GM18519 (cell line): ENCODE data around the gene LRIF1.
"Not testable (repeated sequence)": the region's sequence is repeated elsewhere in the genome, so short reads cannot be mapped to it uniquely, and the experiment has no call there.

Source experiments
- ATAC-seq: cut with Tn5 transposase; IDR thresholded peaks from one replicate; pipeline ENCODE4 v1.9.1; 2021; ENCODE audit warnings: mild to moderate bottlenecking, moderate library complexity; ENCODE audit not compliant: unreplicated experiment, low FRiP score

The LRIF1 gene

GRCh38 chr1:110963691-110964454 lies at the start of gene LRIF1:
TSS of gene LRIF1 (minus strand) at chr1:110963922. CDS start at chr1:110963688, 234 bp downstream.
- peak; percentile 97 for ATAC-seq

DNA sequence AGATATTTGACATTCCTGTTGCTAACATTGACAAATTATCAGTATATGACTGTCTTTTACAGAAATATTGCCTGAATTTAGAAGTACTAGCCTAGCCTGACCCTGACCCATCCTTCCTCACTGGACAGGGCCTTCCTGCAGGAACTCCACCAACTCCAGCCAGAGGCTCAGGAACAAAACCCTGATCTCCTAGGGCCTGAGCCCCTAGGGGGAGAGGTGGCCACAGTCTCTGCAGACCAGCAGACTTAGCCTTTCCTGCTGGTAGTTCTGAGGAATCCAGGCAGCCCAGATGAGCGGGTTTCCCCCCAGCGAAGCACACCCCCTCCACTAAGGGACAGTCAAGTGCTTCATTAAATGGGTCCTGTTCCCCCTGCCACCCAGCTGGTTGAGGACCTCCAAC lies 44.3 kb upstream of the LRIF1 start:
- ATAC-seq, result no peak

DNA sequence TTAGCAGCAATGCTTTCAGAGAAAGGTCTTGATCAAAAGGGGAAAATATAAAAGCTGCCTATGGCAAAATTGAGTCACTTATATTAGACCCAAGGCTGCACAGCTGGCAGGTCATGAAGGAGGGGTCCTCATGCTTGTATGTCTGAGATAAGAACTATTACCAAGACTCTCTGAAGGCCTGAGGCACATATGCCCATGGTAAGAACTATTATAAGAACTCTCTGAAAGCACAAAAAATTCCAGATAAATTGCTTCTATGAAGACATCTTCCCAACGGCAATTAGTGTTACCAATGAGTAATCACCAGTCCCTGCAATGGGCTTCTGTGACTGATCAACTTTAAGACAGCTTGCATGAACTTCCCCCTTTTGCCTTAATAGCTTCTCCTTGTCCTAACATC lies 42.8 kb upstream of the LRIF1 start:
- ATAC-seq, result no peak

GRCh38 chr1:110999607-111000006 lies 35.9 kb upstream of the LRIF1 start:
- ATAC-seq, result not testable (repeated sequence)

DNA sequence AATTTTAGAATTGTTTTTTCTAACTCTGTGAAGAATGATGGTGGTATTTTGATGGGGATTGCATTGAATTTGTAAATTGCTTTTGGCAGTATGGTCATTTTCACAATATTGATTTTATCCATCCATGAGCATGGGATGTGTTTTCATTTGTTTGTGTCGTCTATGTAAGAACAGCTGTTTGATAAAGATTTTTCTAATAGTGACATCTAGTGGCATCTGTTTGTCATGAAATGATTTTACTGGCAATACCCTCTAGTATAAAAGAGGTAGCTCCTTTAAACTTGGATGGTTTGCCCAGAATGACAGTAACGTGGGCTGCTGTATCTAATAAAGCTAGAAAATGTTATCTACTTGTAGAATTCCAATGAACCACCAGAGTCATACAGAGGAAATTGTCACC lies 28.6 kb upstream of the LRIF1 start:
- ATAC-seq, result not testable (repeated sequence)

DNA sequence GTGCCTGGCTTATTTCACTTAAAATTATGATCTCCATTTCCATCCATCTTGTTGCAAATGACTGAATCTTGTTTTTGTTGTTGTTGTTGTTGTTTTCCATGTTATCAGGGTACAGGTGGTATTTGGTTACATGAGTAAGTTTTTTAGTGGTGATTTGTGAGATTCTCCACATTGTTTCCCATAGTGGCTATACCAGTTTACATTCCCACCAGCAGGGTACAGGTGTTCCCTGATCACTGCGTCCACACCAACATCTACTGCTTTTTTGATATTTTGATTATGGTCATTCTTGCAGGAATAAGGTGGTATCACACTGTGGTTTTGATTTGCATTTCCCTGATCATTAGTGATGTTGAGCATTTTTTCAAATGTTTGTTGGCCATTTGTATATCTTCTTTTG lies 27.6 kb upstream of the LRIF1 start:
- not testable (repeated sequence) for ATAC-seq

- ATAC-seq, result no peak
Measured at GRCh38 chr1:110990541-110990940, 26.8 kb upstream of the LRIF1 start.

GRCh38 chr1:110986407-110986891 lies 22.7 kb upstream of the LRIF1 start:
- no peak for ATAC-seq

- no peak for ATAC-seq
Measured at GRCh38 chr1:110982320-110982719, 18.6 kb upstream of the LRIF1 start.

DNA sequence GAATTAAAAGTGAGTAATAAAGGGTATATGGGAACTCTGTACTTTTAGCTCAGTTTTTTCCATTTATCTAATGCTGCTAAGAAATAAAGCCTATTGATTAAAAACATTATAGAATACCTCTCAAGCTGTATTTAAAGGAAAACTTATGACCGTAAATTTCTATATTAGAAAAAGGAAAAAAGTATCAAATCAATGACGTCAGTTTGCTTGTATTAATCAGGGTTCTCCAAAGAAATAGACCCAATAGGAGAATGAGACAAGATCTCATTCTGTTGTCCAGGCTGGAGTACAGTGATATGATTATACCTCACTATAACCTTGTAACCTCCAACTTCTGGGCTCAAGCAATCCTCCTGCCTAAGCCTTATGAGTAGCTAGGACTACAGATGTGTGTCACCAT lies 15.4 kb upstream of the LRIF1 start:
- no peak for ATAC-seq

- ATAC-seq, result no peak
Measured at GRCh38 chr1:110976089-110976488, 12.4 kb upstream of the LRIF1 start.

DNA sequence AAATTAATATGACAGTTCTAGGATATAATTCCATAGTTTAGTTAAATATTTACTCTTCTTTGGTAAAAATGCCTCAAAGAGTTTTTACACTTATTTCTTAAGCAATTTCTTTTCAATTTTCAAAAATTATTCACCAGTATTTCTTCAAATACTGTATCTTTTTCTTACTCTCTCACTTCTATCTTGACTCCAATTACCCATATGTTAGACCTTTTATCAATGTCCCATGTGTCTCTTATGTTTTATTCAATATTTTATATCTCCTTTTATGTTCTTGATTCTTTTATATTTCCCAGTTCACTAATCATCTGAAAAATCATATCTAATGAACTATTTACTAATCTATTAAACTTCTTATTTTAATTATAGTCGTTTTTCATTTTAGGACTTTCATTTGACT lies 11.5 kb upstream of the LRIF1 start:
- ATAC-seq, result no peak

DNA sequence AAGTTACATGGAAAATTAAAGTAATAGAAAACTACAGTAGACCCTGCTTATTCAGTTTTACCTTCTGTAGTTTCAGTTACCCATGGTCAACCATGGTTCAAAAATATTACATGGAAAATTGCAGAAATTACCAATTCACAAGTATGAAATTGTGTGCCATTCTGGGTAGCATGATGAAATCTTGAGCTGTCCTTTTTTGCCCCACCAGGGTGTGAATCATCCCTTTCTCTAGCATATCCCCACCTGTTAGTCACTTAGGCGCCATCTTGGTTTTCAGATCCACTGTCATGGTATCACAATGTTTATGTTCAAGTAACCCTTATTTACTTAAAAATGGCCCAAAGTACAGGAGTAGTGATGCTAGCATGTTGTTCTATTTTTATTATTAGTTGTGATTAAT lies 3.5 kb upstream of the LRIF1 start:
- ATAC-seq, result no peak

- no peak for ATAC-seq
Measured at GRCh38 chr1:110964455-110964903, 757 bp upstream of the LRIF1 start.

DNA sequence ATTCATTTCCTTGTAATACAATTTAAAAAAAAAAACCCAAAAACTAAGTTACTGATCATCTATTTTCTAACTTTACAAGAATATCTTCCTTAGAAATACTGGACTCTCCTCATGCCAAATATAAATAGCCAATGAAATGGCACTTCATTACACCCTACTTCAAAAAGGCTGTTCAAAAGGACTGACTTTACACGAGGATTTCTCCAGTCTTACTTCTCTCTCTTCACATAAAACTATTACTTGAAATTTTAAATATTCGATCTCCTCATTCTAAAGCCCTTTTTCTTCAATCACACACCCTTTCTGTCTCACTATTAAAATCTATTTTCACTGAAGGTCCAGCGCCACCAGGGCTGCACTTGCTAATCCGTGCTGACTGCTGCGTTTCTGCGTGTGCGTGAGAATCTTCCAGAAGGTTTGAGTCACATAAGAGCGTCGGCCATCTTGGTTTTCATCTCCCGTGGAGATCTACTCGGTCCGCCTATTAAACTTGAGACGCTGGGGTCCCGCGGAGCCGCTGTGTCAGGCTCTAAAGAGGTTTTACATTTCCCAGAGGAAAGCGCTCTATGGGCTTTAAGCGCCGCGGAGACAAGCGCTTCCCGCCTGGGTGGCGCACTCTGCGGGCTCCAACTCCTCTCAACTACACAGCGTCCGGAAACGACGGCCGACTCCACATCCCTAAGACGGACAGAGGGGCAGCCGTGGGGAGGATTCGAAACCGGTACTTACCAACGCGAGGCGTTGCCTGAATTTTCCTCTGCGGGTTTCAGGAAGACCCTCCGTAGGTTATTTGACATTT lies 631 bp downstream of the LRIF1 start:
- ATAC-seq, result no peak

DNA sequence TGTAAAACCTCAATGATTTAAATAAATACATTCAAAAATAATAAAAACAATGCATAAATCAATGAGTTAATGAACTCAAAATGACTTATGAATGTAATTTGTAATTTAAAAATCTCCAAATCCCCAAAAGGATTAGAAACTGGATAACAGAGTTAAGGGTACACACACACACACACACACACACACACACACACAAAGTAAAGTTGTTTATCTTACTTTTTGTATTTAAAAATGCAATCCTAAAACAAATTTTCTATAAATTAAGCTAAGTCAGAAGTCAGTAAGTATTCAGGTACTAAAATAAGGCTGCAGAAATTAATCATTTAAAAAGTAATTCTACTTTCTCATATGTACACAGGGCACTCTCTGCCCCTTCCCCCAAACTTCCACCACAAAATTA lies 1.8 kb downstream of the LRIF1 start:
- ATAC-seq, result no peak

- ATAC-seq, result no peak
Measured at GRCh38 chr1:110960777-110961420, 2.8 kb downstream of the LRIF1 start.

GRCh38 chr1:110957798-110958197 lies 5.9 kb downstream of the LRIF1 start:
- no peak for ATAC-seq

GRCh38 chr1:110956586-110956985 lies 7.1 kb downstream of the LRIF1 start:
- ATAC-seq, result no peak

GRCh38 chr1:110953031-110953430 lies 10.7 kb downstream of the LRIF1 start:
- no peak for ATAC-seq

GRCh38 chr1:110952031-110952430 lies 11.7 kb downstream of the LRIF1 start:
- ATAC-seq, result no peak
